ENCODE measurements around the gene RCE1.

Gene RCE1

DNA sequence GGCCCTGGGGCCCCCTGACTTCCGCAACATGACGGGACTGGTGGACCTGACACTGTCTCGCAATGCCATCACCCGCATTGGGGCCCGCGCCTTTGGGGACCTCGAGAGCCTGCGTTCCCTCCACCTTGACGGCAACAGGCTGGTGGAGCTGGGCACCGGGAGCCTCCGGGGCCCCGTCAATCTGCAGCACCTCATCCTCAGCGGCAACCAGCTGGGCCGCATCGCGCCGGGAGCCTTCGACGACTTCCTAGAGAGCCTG is 14.6 kb downstream of the RCE1 start:
- DNase-seq = no peak

DNA sequence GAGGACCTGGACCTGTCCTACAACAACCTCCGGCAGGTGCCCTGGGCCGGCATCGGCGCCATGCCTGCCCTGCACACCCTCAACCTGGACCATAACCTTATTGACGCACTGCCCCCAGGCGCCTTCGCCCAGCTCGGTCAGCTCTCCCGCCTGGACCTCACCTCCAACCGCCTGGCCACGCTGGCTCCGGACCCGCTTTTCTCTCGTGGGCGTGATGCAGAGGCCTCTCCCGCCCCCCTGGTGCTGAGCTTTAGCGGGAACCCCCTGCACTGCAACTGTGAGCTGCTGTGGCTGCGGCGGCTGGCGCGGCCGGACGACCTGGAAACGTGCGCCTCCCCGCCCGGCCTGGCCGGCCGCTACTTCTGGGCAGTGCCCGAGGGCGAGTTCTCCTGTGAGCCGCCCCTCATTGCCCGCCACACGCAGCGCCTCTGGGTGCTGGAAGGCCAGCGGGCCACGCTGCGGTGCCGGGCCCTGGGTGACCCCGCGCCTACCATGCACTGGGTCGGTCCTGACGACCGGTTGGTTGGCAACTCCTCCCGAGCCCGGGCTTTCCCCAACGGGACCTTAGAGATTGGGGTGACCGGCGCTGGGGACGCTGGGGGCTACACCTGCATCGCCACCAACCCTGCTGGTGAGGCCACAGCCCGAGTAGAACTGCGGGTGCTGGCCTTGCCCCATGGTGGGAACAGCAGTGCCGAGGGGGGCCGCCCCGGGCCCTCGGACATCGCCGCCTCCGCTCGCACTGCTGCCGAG is 15.1 kb downstream of the RCE1 start:
- no peak for DNase-seq

DNA sequence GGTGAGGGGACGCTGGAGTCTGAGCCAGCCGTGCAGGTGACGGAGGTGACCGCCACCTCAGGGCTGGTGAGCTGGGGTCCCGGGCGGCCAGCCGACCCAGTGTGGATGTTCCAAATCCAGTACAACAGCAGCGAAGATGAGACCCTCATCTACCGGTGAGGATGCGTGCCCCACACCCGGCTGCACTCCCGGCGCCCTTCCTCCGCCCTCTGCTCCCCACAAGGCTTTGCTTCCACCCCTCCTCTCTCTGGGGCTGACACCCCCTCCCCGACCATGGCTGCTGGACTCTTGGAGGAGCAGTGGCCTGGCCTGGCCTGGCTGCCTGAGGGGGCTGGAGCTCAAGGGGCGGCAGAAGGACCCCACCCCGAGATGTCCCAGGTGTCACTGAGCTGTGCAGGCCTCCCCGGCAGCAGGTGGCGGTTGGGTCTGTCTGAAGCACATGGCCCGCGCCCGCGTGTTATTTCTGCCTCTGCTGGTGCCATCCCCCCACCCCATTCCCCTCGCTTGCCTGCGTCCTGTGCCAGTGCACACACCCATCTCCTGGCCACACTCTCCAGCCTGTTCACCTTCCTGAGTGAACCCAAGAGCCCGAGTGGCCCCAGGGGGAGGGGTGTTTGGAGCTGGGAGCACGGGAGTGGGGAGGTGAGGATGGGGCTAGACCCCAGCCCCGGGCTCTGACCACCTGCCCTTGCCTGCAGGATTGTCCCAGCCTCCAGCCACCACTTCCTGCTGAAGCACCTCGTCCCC is 15.9 kb downstream of the RCE1 start:
- DNase-seq = no peak

DNA sequence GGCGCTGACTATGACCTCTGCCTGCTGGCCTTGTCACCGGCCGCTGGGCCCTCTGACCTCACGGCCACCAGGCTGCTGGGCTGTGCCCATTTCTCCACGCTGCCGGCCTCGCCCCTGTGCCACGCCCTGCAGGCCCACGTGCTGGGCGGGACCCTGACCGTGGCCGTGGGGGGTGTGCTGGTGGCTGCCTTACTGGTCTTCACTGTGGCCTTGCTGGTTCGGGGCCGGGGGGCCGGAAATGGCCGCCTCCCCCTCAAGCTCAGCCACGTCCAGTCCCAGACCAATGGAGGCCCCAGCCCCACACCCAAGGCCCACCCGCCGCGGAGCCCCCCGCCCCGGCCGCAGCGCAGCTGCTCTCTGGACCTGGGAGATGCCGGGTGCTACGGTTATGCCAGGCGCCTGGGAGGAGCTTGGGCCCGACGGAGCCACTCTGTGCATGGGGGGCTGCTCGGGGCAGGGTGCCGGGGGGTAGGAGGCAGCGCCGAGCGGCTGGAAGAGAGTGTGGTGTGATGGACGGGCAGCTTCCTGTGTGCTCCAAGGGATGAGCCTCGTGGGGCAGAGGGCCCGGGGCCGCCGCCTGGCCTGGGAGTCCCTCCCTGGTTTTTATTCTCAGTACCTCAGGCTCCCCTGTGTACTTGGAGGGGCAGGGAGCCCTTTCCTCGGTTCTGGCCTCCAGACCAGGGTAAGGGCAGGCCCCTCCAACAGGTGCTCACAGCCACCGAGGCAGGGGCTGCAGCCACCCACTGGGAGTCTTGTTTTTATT is 16.6 kb downstream of the RCE1 start:
- no peak for DNase-seq

DNA sequence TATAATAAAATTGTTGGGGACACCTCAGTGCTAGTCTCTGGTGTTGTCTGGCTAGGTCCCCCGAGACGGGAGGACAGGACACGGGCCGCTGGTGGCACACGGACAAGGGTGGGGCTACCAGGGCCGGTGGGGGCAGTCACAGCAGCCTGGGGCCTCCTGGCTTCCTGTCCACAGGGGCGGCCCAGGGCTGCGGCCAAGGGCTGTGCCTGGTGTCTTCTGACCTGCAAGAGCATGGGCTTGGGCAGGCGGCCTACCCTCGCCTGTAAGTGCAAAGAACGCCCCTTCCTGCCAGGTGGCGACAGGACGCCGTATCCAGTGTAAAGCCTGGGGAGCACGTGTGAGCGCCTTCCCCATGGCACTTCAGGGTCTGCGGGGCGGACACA is 17.2 kb downstream of the RCE1 start:
- no peak for DNase-seq

DNA sequence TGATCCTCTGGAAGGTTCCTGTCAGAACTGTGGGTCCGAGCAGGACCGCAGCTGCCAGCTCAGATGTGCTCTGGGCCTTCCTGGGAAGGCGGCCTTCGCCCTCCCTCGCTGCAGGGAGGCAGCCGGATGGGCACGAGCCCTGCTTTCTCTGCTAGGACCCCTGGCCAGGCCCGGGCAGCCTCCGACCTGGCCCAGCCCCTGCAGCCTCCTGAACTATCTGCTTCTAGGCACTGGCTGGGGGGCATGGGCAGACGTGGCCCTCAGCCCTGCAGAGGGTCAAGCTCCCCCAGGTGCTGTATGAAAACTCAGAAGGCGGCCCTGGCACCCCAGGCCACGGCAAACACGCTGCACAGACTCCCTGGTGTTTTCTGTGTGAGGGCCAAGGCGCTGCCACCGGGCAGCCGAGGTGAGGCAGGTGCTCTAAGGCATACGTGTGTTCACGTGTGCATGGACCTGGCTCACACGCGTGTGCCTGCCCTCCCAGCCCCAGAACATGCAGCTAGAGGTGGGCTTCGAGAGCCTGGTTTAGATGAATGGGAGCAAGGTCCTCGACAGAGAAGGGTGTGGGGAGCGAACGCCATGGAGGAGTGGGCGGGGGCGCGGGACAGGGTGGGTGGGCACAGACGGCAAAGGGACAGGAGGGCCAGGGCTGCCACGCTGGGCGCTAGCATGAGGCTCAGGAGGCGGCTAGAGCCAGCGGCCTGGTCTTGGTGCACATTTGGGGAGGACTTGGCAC is 18.0 kb downstream of the RCE1 start:
- DNase-seq = no peak

DNA sequence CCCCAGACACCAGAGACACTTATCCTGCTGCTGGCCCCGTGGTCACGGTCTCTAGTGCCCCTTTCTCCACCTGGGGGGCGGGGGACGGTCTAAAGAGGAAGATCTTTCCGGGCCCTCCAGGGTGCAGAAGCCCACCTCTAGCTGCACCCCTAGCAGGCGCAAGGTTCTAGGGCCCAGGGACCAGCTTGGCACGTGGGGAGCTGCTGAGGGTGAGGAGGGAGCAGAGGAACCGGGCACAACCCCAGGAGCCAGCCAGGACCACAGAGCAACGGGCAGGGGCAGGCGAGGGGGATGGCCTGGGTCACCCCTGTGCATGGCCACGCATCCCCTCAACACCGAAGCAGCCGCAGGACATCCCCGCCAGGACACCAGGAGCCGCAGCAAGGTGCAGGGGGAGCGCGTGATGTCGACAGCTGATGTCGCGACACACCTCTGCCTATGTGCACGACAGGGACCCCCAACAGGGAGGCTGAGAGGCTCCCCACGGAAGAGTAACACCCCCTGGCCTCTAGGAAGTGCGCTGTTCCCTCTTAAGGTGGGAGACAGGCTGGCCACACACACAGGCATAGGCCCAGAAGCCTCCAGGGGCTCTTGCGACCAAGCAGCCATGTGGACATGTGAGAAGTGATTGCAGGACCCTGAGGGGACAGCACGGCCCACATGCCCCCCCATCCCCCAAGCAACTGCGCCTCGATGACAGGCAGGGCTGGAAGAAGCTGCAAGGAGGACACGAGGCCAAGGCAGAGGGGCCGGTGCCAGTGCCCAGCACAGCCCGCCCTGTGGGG is 18.7 kb downstream of the RCE1 start:
- no peak for DNase-seq

DNA sequence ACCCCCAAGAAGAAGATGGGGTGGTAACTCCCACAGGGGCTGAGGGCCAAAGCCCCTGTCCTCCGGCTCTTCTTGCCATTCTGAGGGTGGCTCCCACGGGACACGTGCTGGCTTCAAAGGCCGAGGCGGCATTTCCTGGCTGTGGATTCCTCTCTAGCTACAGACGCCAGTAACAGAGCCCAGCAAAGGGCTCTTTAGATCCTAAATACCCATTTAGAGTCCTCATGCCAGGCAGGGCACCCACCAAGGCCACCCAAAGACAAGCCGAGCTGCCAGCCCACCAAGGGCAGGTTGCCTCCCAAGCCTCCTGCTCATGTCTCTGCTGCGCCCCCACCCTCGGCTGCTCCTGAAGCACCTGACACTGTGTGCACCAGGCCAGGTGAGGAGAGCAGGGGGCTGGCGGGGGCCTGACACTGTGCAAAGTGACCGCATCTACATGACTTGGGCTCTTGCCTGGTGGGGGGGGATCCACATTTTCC is 19.4 kb downstream of the RCE1 start:
- no peak for DNase-seq

DNA sequence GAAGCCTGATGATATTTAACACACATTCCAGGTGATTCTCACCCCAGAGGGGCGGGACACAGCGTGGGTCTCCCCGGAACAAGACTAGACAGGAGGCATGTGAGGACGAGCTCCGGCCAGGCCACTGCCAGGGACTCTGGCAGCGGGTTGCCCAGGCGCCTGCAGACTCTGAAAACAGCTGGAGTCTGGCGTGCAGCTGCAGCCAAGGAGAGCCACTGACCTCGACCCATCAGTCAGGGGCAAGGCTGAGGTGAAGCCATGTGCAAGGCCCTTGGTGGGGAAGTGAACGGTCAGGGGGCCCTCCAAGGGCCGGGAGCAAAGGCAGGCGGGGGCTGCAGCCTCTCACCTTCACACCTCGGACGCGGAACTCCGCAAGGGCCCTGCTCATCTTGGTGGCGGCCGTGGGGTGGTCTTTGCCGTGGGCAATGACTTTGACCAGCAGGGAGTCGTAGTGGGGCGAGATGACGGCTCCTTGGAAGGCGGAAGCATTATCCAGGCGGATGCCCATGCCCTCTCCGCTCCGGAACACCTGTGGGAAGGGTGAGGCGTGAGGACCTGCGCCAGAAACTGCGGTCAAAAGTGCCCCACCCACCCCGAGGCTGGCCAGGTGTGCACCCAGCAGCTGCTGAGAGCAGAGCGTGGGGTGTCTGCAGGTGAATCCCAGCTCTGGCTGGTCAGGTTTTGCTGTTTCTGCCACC is 20.3 kb downstream of the RCE1 start:
- no peak for DNase-seq

DNA sequence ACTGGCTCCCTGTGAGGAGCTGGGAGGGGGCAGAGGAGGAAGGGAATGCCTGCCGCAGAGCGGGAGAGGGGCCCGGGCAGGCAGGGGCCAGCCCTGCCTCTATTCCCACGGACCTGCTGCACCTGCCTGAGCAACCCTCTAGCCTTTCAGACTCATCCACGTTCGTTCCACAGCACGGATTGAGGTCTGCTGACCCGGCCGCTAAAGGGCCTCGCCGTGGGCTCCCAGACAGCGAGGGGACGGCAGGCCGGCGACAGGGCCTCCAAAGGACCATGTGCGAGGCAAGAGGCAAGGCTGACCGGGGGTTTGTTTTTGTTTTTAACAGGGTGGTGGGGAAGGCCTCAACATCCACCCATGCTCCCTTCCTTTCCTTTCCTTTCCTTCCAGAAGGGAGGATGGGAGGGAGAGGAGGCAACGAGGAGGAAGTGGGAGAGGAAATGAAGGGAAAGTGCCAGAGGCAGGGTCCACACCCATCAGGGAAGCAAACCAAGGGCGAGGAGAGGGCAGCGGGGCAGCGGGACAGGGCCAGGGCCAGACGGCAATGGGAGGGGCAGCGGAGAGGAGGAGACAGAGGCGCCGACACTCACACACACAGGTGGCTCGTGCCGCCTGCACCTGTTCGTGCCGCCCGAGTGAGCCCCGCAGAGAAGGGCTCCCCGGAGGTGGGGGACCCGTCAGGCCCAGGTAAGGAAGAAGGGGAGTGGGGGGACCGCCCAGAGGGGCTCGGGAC is 21.1 kb downstream of the RCE1 start:
- DNase-seq = no peak

DNA sequence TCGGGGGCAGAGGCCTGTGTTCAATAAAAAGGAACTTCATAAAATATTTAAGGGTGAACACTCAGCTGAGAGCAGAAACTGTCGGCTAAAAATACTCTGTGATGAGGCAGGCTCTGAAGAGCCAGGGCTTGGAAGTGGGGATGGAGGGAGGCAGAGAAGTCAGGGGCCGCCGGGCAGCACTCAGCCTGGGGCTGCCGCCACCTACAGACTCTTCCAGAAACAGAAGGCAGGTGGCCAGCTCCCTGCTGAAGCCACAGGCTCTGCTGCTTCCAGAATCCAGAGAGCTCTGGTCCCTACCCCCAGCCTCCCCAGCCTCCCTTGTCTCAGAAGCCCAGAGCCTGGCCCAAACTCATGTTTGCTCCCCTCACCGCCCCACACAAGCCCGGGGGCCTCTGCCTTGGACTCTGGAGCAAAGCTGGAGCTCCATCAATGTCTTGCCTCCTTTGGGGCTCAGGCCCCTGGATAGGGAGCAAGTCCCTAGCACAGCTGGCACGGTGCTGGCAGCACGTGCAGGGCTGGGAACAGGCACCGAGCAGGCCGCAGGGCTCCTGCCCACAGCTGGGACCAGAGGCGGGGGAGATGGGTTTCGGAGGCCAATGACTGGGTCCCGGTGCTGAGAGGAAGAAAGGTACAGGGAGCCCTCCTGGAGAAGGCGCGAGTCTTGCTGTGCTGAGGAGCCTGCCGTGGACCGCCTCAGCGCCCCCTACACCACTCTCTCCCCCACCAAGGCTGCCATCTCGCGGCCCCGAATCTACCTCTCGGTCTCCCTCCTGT is 21.9 kb downstream of the RCE1 start:
- DNase-seq = no peak

DNA sequence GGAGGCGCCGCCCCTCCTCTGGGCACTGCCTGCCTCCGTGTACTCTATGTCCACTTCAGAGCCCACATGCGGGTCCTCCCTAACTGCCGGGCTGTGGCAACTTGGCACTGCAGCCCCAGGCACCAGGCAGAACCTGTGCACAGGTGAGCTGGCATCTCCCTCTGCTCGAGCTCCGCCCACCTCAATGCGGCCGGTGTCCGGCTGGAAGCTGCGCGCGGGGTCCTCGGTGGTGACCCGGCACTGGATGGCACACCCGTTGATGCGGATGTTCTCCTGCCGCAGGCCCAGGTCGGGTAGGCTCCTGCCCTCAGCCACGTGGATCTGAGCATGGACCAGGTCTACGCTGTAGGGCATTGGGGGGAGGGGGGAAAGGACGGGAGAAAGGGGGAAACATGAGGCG is 22.8 kb downstream of the RCE1 start:
- no peak for DNase-seq

DNA sequence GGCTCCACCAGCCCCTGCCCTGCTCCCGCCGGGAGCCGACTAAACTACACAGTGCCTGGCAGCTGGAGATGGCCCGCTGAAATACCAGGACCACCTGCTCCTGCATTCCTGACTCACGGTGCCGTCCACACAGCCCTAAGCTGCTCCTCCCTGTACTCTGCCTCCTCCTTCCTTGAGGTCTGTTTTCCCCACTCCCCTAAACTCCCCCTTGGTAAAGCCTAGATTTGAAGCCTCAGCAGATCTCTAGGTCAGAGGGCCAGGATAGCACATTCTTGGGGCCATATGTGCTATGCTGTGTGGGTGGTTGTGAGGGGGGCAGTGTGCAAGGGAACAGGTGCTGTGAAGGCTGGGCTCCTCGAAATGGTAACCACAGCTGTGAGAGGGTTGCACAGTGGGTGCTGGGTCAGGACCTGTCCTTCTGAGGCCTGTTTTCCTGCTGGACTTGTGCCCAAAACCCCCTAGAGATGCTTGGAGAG is 23.3 kb downstream of the RCE1 start:
- no peak for DNase-seq

DNA sequence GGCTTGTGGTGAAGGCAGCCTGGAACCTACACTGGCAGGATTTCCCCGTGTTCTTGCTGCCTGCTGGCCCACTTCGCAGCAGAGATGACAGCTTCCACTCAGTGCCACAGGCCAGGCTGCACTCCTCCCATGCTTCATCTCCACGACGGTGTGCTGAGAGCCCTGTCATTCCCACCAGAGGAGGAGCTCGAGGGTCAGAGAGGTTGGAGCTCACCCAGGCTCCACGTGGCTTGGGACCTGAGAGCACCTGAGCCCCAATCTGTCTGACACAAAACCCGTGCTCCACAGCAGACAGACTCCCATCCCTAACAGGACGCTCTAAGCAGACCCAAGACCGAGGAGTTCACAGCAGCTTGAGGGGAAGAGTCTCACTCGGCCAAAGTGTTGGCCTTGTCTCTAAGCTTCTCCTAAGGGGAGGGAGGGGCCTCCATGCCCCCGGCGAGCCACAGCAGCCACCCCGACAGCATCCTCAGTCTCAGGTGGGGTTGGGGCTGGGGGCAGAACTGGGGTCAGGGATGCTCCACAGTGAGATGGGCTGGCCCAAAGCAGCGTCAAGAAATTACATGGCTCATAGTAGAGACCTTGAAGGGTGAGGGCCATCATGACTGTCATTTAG is 24.3 kb downstream of the RCE1 start:
- no peak for DNase-seq

DNA sequence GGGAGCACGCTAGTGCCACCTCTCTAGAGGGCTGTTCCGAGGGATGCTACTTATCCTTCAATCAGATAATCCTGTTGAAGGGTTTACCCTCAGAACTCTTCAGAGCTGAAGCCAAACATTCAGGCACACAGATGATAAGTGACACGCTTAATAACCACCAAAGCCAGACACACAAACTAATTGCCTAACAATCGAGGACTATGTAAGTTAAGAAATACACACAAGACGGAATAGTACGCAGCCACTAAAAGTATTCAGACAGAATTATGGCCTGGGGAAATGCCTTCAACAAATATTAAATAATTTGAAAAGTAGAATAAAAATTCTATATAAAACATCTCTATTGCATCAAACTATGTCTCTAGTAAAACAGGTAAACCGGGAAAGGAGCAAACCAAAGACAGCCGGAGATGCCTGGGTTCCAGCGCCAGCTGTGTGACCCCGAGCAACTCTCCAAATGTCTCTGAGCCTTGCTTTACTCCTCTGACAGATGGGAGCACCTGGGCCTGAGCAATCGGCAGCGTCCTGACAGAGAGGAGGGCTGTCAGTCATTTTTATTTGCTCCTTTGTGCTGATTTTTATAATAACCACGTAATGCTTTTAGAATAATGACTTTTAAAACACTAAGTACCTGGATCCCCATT is 25.0 kb downstream of the RCE1 start:
- no peak for DNase-seq

DNA sequence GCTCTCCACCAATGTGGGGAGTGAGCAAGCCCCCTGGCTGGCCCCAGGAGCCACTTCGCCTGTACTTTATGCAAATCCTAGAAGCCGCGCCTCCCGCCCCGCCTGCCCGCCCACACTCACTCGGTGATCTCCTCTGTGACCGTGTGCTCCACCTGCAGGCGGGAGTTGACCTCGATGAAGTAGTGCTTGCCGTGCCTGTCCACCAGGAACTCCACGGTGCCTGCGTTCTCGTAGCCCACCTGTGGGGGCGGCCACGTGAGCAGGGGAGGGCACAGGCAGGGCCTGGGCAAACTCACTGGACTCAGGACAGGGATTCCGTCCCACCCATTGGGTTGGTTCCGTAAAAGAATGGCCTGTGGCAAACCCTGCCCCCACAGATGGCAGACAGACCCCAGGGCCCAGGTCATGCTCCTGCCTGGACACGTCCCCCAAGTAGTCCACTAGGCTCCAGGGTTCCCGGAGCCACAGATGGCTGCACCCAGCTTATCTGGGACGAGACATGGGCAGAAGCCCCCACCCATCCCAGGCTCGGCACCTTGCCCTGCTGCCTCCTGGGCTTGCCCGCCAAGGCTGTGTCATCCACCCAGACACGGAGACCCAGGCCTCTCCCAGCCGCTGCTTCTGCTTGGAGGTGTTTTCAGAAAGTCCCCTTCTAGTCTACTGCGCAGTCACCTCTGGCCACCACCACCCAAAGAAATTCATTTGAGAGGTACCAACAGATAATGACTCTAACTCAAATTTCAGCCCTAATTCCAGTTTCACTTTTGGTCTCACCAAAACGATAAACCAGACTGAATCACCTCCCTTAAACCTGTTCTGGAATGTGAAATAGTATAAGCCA is 25.7 kb downstream of the RCE1 start:
- DNase-seq = peak in 3 of 4 experiments; percentile 39 to 70 (median 60)

DNA sequence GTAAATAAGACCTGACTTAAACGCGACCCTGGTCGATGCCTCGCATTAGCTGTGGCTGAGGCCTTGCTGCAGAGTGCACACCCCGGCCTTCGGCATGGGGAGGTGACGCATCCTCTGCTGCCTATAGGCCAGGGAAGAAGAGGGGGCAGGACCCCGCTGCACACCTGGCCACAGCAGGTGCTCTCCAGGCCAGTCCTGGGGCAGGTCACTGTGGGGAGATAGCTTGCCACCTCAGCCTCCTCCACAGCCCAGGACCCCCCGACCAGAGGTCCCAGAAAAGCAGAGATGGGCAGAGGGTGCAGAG is 26.3 kb downstream of the RCE1 start:
- DNase-seq = no peak

DNA sequence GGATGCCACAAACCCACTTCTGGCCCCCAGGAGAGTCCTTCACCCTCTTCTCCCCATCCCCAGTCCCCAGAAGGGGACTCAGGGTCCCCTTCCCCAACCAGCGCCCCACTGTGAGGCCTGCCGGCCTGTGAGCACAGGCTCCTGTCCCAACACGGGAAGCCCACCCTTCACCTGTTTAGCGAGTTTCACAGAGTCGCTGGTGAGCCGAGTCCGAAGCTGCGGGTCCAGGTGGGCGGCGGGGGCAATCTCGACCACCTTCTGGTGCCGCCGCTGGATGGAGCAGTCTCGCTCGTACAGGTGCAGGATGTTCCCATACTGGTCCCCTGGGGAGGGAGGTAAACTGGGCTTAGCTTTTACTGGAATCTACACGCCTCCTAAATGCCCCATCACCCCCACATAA is 26.9 kb downstream of the RCE1 start:
- DNase-seq = no peak
